EH (cell line): ENCODE results near the gene ASIC3.
A peak's percentile ranks its signal among the peaks of the same experiment; 100 is the strongest.

ENCODE experiments used
- DNase-seq: peaks from one replicate; pipeline ENCODE4 v3.0.0-alpha.2; 2015; ENCODE audit warnings: low read depth

The ASIC3 gene

GRCh38 chr7:151056666-151057505 lies 8.6 kb downstream of the ASIC3 start:
- DNase-seq, result no peak

- no peak for DNase-seq
Observed at GRCh38 chr7:151057506-151057988, 9.2 kb downstream of the ASIC3 start, which contains the start of gene CDK5. CDK5 (minus strand) TSS chr7:151057897; CDS start chr7:151057848, 49 bp downstream.

DNA sequence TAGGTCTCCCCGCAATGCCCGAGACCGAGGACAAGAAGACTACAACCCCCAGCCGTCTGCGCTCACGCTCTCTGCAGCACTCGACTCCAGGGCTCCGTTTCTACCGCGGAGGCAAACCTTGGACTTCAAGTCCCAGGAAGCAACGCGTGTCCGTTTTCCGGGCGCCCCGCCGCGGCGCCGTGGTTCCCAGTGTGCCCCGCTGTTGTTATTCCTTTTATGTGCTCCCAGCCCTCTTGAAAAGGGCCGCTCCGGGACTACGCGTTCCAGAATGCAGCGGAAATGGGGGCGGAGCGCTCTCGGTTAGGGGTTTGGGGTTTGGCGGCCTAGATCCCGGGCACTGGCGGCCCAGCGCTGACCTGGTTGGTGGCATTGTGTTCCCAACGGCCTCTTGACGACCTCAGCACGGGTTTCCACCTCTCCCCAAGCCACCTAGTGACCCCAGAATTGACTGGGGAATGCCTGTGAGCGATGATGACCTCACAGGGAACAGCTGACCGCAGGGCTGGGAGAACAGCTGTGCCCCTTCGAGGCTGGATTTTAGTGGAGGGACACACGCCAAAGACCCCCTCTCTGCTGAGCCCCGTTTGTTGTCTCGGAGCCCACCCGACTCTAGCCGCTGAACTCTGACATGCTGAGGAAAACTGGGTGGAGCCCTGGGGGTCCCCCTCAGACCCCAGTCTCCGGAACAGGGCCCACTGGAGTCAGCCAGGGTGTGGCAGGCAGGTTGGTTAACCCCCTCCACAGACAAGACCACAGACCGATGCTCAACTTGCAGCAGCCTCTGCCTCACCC lies 9.9 kb downstream of the ASIC3 start:
- DNase-seq, result peak; percentile 100

DNA sequence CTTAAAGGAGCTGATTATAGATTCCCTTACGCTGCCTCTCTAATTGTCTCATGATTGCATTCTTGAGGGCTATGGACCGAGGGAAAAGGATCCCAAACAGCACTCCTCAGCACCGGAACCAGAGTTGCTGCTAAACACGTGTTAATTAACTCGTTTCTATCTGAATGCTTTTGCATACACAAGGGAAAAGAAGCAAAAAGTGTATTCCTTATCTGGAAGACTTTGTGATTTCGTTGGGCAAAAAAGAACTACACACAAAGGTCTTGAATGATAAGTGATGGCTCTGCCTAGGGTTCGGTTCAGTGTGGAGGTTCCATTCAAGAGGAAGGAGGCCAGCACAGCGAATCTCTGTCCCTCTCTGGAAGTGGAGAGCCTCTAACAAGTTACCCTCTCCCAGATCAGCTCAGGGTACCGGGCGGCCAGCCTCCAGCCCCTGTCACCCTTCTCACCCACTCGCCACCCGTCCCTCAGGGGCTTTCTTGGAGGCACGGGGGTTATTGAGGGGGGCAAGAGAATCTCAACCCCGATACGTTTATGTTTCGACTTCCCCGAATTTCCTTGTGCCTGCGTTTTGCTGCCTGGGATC lies 10.5 kb downstream of the ASIC3 start:
- DNase-seq, result peak; percentile 35

- DNase-seq, result peak; percentile 72
Observed at GRCh38 chr7:151059367-151060112, 11.2 kb downstream of the ASIC3 start, which contains the start of gene SLC4A2. SLC4A2 (plus strand) TSS chr7:151059589; CDS start chr7:151061988, 2,399 bp downstream.

DNA sequence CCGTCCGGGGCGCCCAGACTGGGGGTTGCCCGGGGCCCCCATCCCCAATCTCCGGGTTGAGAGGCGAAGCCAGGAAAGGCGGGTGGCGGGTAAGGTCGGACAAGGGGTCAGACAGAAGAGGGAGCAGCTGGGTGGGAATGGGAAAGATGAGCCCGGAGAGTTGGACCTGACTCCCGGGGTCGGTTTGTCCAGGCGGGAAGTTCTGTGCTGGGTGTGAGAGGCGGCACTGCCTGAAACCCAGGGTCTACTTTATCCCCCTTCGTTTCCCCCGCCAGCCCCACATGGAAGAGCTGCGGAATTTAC lies 11.7 kb downstream of the ASIC3 start:
- DNase-seq, result no peak

GRCh38 chr7:151060416-151061212 lies 12.3 kb downstream of the ASIC3 start:
- peak; percentile 56 for DNase-seq

GRCh38 chr7:151061213-151062110 lies 13.1 kb downstream of the ASIC3 start:
- DNase-seq, result no peak

DNA sequence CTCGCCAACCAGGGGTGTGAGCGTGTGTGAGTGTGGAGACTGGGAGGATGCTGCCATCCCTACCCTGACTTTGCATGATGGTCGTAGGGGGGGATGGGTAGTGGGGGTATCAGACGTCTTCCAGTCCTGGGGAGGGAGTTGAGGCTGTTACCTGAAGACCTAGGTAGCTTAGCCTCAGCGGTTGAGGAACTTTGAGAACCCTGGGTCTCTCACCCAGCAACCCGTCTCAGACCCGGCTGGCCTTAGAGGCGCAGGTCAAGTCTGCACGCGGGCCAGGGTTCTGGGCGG lies 13.7 kb downstream of the ASIC3 start:
- DNase-seq, result no peak

DNA sequence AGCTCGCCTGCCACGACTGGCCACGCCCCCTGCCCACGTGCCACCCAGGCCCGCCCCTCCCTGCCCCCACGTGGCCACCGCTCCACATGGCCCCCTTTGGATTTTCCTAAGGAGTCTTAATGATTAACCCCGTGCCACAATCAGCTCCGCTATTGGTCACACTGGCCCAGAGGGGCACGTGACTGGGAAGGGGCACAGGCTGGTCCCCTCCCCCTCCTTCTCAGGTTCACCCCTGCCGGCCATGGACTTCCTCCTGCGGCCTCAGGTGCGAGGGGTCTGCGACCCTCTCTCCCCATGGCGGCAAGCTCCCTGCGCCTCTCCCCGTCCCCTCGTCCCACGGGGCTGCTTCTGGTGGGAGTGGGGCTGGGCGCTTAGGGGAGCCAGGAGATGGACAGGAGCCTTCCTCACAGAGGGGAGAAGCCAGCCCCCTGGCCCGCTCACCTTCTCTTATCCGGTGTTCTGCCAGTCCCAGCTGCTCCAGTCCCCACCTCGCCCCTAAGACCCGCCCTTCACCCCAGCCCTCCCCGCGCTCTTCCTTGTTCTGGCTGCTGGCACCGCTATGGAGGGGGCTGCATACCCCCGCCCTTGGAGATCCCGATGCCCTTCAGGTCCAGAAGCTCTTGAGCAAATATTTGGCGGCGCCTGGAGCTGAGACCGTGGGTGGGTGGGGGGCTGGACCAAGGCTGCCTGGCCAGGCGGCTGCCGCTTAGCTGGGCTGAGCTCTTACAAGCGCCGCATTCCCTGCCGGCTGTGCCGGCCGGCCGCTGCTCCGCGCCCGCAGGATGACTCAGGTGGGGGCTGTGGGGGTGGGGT lies 14.3 kb downstream of the ASIC3 start:
- peak; percentile 73 for DNase-seq

GRCh38 chr7:151063212-151063561 lies 14.9 kb downstream of the ASIC3 start:
- peak; percentile 68 for DNase-seq

DNA sequence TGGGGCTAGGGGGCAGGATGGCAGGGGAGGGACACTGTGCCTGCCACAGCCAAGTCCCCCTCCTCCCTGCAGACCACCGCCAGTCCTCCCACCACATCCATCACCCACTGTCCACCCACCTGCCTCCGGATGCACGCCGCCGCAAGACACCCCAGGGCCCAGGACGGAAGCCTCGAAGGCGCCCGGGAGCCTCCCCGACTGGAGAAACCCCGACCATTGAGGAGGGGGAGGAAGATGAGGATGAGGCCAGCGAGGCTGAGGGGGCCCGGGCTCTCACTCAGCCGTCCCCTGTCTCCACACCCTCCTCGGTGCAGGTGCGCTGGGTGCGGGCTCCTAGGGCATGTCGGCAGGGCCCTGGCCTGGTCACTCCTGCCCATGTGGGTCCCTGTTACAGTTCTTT lies 16.1 kb downstream of the ASIC3 start:
- no peak for DNase-seq

DNA sequence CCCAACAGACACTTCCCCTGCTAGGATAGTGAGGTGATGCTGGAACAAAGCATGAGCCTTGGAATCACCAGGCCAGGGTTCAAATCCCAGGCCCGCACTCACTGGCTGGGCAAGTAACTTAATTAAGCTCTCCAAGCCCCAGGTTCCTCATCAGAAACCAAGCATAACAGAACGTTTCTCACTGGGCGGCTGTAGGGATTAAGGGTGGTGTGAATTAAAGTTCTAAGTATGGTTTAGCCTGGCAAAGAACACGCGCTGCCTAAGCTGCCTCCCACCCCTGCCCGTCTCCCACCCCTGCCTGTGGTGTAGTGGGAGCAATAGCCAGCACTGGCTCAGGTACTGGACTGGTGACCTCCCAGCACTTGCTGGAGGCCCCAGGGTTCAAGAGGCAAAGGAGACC lies 16.7 kb downstream of the ASIC3 start:
- no peak for DNase-seq

DNA sequence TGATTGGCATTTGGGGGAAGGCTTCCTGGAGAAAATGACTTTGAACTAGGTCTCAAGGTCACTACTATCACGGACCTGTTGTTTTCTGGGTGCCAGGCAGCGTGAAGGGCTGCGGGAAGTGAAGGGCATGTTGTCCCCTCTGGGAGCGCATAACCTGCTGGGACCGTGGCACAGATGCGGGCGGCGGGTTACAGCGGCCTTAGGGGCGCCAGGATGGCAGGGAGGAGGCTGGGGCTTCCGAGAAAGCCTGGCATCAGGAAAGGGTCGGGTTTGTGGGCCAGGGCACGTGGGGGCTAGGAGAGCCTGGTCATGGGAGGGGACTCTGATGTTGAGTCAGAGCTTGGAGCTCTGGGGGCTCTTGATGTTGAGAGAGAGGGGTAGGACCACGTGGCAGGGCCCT lies 17.2 kb downstream of the ASIC3 start:
- DNase-seq, result no peak

- DNase-seq, result no peak
Observed at GRCh38 chr7:151066273-151066974, 18.1 kb downstream of the ASIC3 start.

DNA sequence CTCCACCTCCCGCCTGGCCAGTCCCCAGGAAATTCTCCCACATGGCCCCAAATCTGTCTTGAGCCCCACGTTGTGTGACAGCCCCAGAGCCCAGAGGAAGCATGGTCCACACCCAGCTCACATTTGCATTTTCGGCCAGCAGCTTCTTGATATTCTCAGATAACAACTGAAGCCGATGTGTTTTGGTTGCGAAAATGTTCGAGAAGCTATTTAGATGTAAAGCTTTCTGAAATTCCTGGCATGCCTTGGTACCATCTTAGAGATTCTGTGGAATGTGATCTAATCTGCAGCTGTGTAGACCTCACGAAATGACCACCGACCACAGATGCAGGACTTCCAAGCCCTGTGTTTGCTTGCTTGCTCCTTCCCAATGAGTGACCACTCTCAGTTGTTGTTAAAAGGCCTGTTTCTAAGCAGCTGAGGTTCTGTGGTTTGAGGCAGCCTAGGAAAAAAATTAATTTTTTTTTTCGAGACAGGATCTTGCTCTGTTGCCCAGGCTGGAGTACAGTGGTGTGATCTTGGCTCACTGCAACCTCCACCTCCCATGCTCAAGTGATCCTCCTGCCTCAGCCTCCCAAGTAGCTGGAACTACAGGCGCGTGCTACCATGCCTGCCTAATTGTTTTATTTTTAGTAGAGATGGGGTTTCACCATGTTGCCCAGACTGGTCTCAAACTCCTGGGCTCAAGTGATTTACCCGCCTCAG lies 19.9 kb downstream of the ASIC3 start:
- DNase-seq, result peak; percentile 87

- no peak for DNase-seq
Observed at GRCh38 chr7:151069841-151070573, 21.7 kb downstream of the ASIC3 start.

- DNase-seq, result no peak
Observed at GRCh38 chr7:151070574-151070960, 22.2 kb downstream of the ASIC3 start.
